Cerebellar nuclear complex (tissue), 1 donor: ENCODE results near the gene ANXA4.

ENCODE experiments used
- DNase-seq, 2 experiments: peaks; one replicate each; lab custom pipeline; 2025; lab: John Stamatoyannopoulos, UW

Gene ANXA4

DNA sequence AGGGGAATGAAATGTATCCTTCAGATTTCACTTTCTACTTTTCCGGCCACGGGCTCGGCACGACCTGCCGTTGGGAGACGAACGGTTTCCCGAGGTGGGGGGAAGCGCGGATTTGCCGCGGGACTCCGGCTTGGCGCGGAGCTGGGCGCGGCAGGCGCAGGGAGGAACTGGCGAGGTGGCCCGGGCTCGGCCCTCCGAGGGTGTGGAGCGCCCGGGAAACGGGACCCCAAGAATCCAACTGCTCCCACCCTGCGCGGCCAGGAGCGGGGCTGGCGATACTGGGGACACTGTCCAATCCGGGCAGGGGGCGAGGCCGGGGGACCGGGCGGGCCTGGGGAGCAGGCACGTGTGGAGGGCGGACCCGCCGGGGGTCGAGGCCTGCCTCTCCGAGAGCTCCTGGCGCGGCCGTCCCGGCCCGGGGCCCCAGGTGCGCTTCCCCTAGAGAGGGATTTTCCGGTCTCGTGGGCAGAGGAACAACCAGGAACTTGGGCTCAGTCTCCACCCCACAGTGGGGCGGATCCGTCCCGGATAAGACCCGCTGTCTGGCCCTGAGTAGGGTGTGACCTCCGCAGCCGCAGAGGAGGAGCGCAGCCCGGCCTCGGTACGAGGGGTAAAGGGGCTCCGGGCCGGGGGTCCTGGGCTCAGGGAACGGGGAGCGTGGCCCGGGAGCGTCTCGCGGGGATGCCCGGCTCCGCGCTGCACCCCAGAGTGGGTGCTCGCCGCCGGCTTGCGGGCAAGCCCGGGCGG, at the start of gene ANXA4:
Gene ANXA4 (plus strand): TSS at position 560 of the 747 bp plus-strand sequence. CDS start 39,432 bp downstream, outside the sequence.
- DNase-seq = no peak

GRCh38 chr2:69692424-69692823, 49.5 kb upstream of the ANXA4 start:
- DNase-seq = no peak

DNA sequence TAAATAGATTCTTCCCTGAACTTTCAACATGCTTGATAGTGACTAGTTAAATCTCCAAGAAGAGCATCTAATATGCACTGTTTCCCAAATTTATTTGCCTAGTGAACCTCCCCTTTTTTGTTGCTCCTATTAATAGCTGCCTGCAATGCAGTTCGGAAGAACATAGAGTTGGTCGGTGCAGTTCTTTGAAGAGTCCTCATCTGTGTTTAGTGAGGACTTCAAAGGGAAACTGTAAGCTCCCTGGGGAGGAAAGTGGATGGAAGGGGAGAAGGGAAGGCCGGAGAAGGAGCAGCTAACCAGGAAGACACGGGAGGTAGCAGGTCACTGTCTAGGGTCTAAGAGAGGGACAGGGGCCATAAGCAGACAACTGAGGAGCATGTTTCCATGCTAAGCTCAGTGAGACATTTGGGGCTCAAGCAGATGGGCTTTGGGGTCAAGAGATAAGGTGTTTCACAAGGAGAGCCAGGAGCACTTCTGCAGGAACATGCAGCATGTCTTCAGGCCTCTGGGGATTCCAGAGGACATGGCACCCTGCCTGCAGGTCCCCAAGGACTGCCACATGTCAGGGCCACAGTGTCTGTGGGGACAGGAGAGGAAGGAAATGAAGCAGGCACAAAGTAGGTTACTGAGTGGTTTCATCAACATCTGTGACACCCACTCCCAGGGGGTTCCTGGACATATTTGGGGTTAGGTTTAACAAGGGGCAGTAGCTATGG, 48.7 kb upstream of the ANXA4 start:
- no peak for DNase-seq

DNA sequence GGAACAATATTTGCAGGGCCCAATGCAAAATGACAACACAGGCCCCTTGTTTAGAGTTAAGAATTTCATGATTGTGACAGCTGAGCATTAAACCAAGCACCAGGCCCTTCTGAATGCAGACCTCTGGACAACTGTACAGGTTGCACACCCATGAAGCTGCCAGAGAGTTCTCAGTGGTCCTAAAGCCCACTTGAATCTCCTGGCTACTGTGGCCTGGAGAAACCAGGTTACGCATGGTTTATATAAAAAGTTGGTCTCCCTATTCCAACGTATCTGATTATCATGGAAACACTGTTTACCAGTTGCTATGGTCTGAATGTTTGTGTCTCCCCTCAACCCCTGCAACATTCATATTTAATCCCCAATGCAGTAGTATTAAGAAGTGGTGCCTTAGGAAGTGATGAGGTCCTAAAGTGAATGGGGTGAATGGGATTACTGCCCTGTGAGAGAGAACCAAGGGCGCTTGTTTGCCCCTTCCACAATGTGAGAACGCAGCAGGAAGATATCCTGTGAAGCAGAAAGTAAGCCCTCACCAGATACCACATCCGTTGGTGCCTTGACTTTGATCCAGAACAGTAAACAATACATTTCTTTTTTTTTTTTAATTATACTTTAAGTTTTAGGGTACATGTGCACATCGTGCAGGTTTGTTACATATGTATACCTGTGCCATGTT, 48.0 kb upstream of the ANXA4 start:
- DNase-seq = no peak

DNA sequence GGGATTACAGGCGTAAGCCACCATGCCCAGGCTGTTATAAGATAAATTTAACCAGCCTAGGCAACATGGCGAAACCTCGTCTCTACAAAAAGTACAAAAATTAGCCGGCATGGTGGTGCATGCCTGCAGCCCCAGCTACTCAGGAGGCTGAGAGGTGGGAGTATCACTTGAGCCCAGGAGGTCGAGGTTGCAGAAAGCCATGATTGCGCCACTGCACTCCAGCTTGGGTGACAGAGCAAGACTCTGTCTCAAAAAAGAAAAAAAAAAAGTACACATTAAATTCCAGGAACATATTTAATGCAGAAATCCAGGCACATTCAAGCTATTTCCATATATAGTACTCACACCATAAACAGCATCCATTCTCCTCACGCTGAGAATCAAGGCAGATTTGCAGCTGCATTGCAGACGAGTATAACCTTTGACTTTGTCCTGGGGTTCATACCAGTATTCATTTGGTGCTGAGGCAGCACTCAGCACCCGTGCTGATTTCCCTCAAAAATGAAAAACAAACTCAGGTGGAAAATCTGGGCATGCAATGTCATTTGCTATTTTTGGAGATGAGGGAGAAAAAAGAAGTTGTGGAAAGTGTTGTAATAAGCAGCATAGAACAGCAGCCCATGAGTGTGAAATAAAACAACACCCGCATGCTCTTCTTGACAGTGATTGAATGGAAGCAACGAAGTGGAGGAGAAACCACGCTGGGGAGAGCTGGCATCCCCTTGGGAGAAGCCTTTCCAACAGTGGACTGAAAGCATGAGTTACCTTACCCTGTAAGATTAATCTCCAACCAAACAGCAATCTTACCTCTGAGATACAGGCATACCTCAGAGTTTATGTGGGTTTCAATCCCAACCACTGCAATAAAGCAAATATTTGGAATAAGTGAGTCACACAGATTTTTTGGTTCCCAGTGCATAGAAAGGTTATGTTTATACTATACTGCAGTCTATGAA, 46.8 kb upstream of the ANXA4 start:
- no peak for DNase-seq

GRCh38 chr2:69695850-69696216, 46.1 kb upstream of the ANXA4 start:
- DNase-seq = no peak

- DNase-seq = no peak
These were observed 41.6 kb upstream of the ANXA4 start for GRCh38 chr2:69700381-69700780.

- DNase-seq = no peak
These were observed 40.6 kb upstream of the ANXA4 start for GRCh38 chr2:69701100-69701945.

DNA sequence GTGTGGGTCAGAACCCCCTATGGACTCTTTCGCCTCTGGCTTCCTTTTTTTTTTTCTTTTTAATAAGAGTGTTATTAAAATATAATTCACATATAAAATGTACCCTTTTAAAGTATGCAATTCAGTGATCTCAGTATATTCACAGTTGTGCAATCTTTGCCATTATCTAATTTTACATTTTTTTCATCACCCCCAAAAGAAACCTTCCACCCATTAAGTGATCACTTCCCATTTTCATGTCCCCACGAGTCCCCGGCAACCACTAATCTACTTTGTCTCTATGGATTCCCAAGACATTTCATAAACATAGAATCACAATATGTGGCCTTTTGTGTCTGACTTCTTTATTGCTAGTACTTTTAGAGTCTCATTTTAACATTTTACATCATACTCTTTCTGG, 38.7 kb upstream of the ANXA4 start:
- DNase-seq = no peak

DNA sequence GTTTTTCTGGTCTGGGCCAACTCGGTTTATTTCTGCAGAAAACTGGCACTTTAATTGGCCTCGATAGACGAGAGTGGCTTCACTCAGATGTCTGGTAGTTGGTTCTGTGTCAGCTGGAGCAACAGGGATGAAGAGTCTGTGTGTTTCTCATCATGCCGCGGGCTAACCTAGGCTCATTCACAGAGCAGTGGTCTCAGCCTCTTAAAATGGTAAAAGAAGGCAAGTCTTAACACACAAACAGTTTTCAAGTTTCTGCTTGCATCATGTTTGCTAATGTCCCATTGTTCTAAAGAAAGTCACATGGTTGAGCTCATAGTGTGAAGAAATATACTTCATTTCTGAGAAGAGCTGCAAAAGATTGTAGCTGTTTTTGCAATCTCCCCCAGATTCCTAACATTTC, 37.5 kb upstream of the ANXA4 start:
- no peak for DNase-seq

DNA sequence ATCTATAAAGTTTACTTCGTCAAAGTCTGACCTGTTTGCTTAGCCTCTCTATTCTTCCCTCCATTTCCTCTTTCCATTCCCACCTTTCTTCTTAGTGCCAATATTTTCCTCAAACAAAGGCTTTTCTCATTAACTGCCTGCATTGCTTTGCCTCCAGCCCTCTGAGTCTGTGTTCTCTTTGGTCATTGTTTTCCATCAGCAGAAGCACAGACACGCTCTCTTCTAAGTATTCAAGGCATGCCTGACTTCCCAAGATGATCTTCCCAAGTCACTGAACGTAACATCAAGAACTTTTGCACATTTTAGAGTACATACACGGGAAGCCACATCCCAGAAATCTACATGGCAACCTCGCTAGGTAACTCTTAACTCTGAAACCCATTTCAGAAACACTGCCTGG, 32.6 kb upstream of the ANXA4 start:
- DNase-seq = no peak

DNA sequence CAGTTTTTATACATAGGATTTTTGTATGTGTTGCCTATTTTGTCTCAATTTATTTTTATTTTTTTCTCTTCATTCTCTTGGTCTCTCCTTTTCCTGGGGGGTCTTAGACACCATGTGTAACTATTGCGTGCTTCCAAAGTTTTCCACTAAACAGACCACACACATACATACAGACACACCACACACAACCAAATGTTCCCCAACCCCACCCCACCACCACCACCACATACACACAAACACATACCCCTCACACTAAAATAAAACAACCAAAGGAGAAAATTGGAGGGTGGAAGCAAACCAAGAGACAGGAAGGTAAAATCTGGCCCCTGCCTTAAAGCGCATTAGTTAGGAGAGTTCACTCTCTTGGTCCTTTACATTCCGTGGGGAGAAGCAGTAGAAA, 30.0 kb upstream of the ANXA4 start:
- no peak for DNase-seq

- no peak for DNase-seq
These were observed 27.9 kb upstream of the ANXA4 start for GRCh38 chr2:69714024-69714423.

GRCh38 chr2:69714539-69715220, 27.3 kb upstream of the ANXA4 start:
- peak in 1 of 2 experiments; percentile 2 for DNase-seq

GRCh38 chr2:69715964-69716363, 26.0 kb upstream of the ANXA4 start:
- DNase-seq = no peak

- no peak for DNase-seq
These were observed 25.3 kb upstream of the ANXA4 start for GRCh38 chr2:69716555-69717120.

GRCh38 chr2:69717186-69717585, 24.7 kb upstream of the ANXA4 start:
- no peak for DNase-seq

DNA sequence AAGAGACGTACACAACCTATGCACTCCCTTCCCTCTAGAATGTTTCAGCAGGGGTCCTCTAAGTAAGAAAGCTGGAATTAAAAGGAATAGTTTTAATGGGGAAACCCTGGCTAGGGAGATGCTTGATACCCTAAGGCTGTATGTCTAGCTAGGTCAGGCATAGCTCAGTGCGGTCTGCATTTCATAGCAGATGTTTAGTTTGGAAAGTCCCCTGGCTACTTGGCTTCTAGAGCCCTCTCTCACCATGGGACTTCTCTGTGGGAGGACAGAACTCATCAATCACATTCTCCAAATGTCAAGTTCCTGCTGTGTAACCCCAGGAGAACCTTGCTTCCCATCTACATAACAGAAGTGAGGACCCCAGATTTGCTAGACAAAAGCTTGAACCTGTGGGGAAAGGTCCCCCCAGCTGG, 24.1 kb upstream of the ANXA4 start:
- DNase-seq = no peak

DNA sequence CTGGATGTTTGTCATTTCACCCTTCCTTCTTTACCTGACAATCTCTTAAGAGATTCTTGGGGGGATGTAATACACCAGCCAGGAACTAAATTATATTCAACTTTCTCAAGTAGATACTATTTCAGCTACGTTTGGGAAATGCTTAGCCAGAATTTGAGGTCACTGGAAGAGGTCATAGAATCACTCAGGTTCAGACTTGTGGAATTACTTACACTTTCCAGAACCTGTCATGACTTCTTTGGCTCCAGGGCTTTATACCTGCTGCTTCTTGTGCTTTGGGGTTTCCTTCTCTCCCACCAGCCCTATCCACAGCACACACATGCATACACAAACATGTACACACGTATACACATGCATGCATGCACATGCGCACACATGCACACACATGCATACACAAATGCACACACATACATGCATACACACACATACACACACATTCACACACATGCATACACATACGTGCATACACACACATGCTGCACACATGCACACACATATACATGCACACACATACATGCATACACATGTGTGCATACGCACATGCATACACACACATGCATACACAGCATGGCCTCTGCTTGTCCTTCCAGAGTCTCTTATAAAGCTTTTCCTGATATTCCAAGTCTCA, 23.5 kb upstream of the ANXA4 start:
- no peak for DNase-seq

DNA sequence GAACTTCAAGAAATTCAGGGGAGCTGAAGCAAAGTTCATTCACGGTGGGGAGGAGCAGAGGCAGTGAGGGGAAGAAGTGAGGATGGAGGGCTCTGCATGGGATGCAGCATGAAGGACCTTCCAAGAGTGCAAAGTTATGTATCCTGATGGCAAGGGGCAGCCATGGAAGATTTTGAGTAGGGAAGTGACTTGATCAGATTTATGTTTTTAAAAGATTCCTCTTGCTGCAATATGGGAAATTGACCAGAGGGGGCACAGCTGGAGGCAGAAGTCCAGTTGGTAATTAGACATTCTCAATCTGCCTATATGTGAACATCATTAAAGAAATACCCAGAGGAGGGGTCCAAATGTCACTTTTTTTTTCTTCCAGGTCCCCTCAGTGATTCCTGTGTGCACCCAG, 21.5 kb upstream of the ANXA4 start:
- DNase-seq = no peak
